Measurements from ENCODE around the gene MICU1. TPM values are rescaled to one million over a fixed set of nuclear protein-coding genes. Genes with fewer than 3 reads are reported as not detected.

MICU1 gene
- total and polyA plus RNA-seq, 2 donors (not counting 3 experiments of a cell fraction or from before 2014, with no cell fraction given) = 27.5 to 48.0 TPM

GRCh38 chr10:72509206-72509799, 116.6 kb downstream of the MICU1 start:
- H3K9ac ChIP-seq (replicated peaks; ENCODE audit: extremely low read depth, insufficient read depth, low read length) = no peak overlapping the region
- H3K9me3 ChIP-seq (replicated peaks; ENCODE audit: control insufficient read depth, insufficient read depth, low read length) = no peaks in the 10 kb centered on the region
- H3K36me3 ChIP-seq (ENCODE audit: control insufficient read depth in 2 of 2, extremely low read depth in 1 of 2, insufficient read depth in 2 of 2, low read length in 2 of 2) = no peaks in the 10 kb centered on the region
- no peaks in the 10 kb centered on the region for H4K20me1 ChIP-seq (replicated peaks; ENCODE audit: control insufficient read depth, extremely low read depth, insufficient read depth, low read length)
- ChIA-PET POLR2A (no interaction called here), CTCF (no interaction called here)
- H3K4me1 ChIP-seq (ENCODE audit: control insufficient read depth, extremely low read depth, insufficient read depth, low read length) = no peaks in the 10 kb centered on the region
- no peak overlapping the region for H3K27ac ChIP-seq (ENCODE audit: insufficient read depth, low read depth, low read length)
- no peaks in the 10 kb centered on the region for H3K9me1 ChIP-seq (replicated peaks; ENCODE audit: control insufficient read depth, extremely low read depth, insufficient read depth, low read length)
- no peak for DNase-seq (ENCODE audit: low read depth, low spot score)
- intact Hi-C loops (cut with micrococcal nuclease) (no loop called here), dilution Hi-C loops (cut with MboI; ENCODE audit: extremely low pct_ligation_motif_present, low sequenced_read_pairs) (no loop called here)
- H3K27me3 ChIP-seq (ENCODE audit: control insufficient read depth in 2 of 2, insufficient read depth in 2 of 2, low read length in 2 of 2) = no peaks in the 10 kb centered on the region
- TF ChIP-seq POLR2A (IDR thresholded peaks at IDR 0.05; ENCODE audit: low read depth, low read length) = no peak
- no peak for TF ChIP-seq MYC (IDR thresholded peaks at IDR 0.05; ENCODE audit: low read depth, low read length)
- no peak for TF ChIP-seq MAX (IDR thresholded peaks at IDR 0.05; ENCODE audit: insufficient read depth, insufficient read length)
- no peak for TF ChIP-seq GATA2 (IDR thresholded peaks at IDR 0.05; ENCODE audit: insufficient read depth, insufficient read length, low read depth, low read length)
- TF ChIP-seq CTCF (IDR thresholded peaks at IDR 0.05; ENCODE audit: extremely low read depth in 1 of 2, insufficient read depth in 1 of 2, low read depth in 1 of 2, low read length in 2 of 2) = no peak
- no peak for FAIRE-seq
- no peak overlapping the region for H2AFZ ChIP-seq (ENCODE audit: low read depth, low read length)
- no TSS peak for BruUV-seq (replicated peaks)
- no peak overlapping the region for H3K4me3 ChIP-seq (replicated peaks in 1 of 3; ENCODE audit: insufficient read depth in 1 of 3, low read depth in 1 of 3, low read length in 3 of 3)
- H3K79me2 ChIP-seq (ENCODE audit: control insufficient read depth, insufficient read depth, low read length) = no peaks in the 10 kb centered on the region
- H3K4me2 ChIP-seq (ENCODE audit: insufficient read depth, low read length) = no peak overlapping the region

- CTCF ChIA-PET = no interaction called here
- no peak for FAIRE-seq
- H3K4me3 ChIP-seq (replicated peaks in 1 of 3; ENCODE audit: insufficient read depth in 1 of 3, low read depth in 1 of 3, low read length in 3 of 3) = no peak overlapping the region
- dilution Hi-C loops (cut with MboI; ENCODE audit: extremely low pct_ligation_motif_present, low sequenced_read_pairs) (no loop called here), intact Hi-C loops (cut with micrococcal nuclease) (no loop called here)
- no peaks in the 10 kb centered on the region for H3K9me1 ChIP-seq (replicated peaks; ENCODE audit: control insufficient read depth, extremely low read depth, insufficient read depth, low read length)
- H3K27ac ChIP-seq (ENCODE audit: insufficient read depth, low read depth, low read length) = no peak overlapping the region
- no peaks in the 10 kb centered on the region for H4K20me1 ChIP-seq (replicated peaks; ENCODE audit: control insufficient read depth, extremely low read depth, insufficient read depth, low read length)
- no peak for DNase-seq (ENCODE audit: low read depth, low spot score)
- H3K4me2 ChIP-seq (ENCODE audit: insufficient read depth, low read length) = no peak overlapping the region
- no peaks in the 10 kb centered on the region for H3K4me1 ChIP-seq (ENCODE audit: control insufficient read depth, extremely low read depth, insufficient read depth, low read length)
- H2AFZ ChIP-seq (ENCODE audit: low read depth, low read length) = no peak overlapping the region
- no TSS peak for BruUV-seq (replicated peaks)
- no peak for TF ChIP-seq MYC (IDR thresholded peaks at IDR 0.05; ENCODE audit: low read depth, low read length)
- no peak for TF ChIP-seq FOS (IDR thresholded peaks at IDR 0.05; ENCODE audit: borderline replicate concordance, insufficient read depth, low read length)
- TF ChIP-seq GATA2 (IDR thresholded peaks at IDR 0.05; ENCODE audit: insufficient read depth, insufficient read length, low read depth, low read length) = no peak
- TF ChIP-seq JUN (IDR thresholded peaks at IDR 0.05; ENCODE audit: borderline replicate concordance, insufficient read depth, insufficient read length, low read depth) = no peak
- no peak for TF ChIP-seq POLR2A (IDR thresholded peaks at IDR 0.05; ENCODE audit: low read depth, low read length)
- no peak for TF ChIP-seq POLR2AphosphoS5 (IDR thresholded peaks at IDR 0.05; ENCODE audit: insufficient read depth, low read depth, low read length)
- no peak for TF ChIP-seq CTCF (IDR thresholded peaks at IDR 0.05; ENCODE audit: extremely low read depth in 1 of 2, insufficient read depth in 1 of 2, low read depth in 1 of 2, low read length in 2 of 2)
- no peak for TF ChIP-seq MAX (IDR thresholded peaks at IDR 0.05; ENCODE audit: insufficient read depth, insufficient read length)
- no peak for TF ChIP-seq EZH2 (IDR thresholded peaks at IDR 0.05; ENCODE audit: borderline replicate concordance, low read depth, low read length, severe bottlenecking)
- H3K9ac ChIP-seq (replicated peaks; ENCODE audit: extremely low read depth, insufficient read depth, low read length) = no peak overlapping the region
- POLR2A ChIA-PET = no interaction called here
- H3K36me3 ChIP-seq (ENCODE audit: control insufficient read depth in 2 of 2, extremely low read depth in 1 of 2, insufficient read depth in 2 of 2, low read length in 2 of 2) = no peaks in the 10 kb centered on the region
- no peaks in the 10 kb centered on the region for H3K27me3 ChIP-seq (ENCODE audit: control insufficient read depth in 2 of 2, insufficient read depth in 2 of 2, low read length in 2 of 2)
- no peaks in the 10 kb centered on the region for H3K9me3 ChIP-seq (replicated peaks; ENCODE audit: control insufficient read depth, insufficient read depth, low read length)
- no peaks in the 10 kb centered on the region for H3K79me2 ChIP-seq (ENCODE audit: control insufficient read depth, insufficient read depth, low read length)
These were observed 117.8 kb downstream of the MICU1 start for GRCh38 chr10:72508033-72508432.

All from endothelial cell of umbilical vein (primary cell).